ENCODE results near the gene ESR2. TPM values are rescaled to one million over a fixed set of nuclear protein-coding genes. Genes with fewer than 3 reads are reported as not detected.

The ESR2 gene
- total RNA-seq: not detected in 2 replicates

DNA sequence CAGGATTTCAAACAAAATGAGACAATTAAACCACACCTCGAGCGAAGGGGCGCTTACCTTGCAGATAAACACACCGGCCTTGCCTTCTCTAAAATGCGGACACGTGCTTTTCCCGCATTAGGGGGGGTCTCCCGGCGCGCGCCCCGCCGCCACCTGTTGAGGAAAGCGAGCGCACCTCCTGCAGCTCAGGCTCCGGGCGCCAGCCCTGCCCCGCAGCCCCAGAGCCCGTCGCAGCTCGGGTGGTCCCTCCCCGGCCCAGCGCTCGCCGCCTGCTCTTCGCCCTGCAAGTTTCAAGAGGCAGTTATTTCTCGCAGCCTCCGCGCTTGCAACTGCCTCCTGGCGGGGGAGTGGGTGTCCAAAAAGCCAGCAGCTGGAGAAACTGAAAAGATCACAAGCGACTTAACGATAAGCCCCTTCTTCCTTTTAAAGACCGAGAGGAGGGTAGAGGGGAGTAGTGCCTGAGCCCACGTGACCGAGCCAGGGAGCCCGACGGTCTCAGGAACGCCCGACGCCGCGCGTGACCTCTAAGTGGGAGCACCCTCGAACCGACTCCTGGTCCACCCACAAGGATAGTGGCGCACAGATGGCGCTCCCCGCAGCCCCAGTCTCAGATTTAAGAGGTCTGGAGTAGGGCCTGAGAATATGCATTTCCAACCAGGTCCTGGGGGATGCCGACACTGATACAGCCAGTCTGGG, at the start of gene ESR2:
TSS of gene ESR2 (minus strand) at position 396 of the 696 bp plus-strand sequence. CDS start 11,386 bp downstream, outside the sequence.
- Histone ChIP-seq H3K4me2 (ENCODE audit: insufficient read depth, low read length) (peak within 1 kb of the TSS; percentile 95), H3K27me3 (ENCODE audit: insufficient read depth, low read length) (peaks cover 41% of the 10 kb centered on the region), H3K36me3 (ENCODE audit: insufficient read depth, low read length) (no peaks in the 10 kb centered on the region), H3K27ac (ENCODE audit: low read depth, low read length) (no peak within 1 kb of the TSS), H4K20me1 (ENCODE audit: insufficient read depth, low read length) (no peaks in the 10 kb centered on the region), H3K4me3 (ENCODE audit: insufficient read depth, low read length) (peak within 1 kb of the TSS; percentile 64), H3K4me1 (ENCODE audit: insufficient read depth, low read length) (peaks cover 12% of the 10 kb centered on the region), H3K9me3 (ENCODE audit: low read depth, low read length) (no peaks in the 10 kb centered on the region), H3K79me2 (ENCODE audit: insufficient read depth, low read length) (no peaks in the 10 kb centered on the region), H2AFZ (ENCODE audit: low read length) (peak within 1 kb of the TSS; percentile 77)
- TF ChIP-seq, protein P1, sequence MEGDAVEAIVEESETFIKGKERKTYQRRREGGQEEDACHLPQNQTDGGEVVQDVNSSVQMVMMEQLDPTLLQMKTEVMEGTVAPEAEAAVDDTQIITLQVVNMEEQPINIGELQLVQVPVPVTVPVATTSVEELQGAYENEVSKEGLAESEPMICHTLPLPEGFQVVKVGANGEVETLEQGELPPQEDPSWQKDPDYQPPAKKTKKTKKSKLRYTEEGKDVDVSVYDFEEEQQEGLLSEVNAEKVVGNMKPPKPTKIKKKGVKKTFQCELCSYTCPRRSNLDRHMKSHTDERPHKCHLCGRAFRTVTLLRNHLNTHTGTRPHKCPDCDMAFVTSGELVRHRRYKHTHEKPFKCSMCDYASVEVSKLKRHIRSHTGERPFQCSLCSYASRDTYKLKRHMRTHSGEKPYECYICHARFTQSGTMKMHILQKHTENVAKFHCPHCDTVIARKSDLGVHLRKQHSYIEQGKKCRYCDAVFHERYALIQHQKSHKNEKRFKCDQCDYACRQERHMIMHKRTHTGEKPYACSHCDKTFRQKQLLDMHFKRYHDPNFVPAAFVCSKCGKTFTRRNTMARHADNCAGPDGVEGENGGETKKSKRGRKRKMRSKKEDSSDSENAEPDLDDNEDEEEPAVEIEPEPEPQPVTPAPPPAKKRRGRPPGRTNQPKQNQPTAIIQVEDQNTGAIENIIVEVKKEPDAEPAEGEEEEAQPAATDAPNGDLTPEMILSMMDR (IDR thresholded peaks at IDR 0.05; ENCODE audit: extremely low read depth, low read depth, low read length): peak; percentile 15
- no peak for DNase-seq (ENCODE audit: insufficient read length, low spot score, missing footprints)

DNA sequence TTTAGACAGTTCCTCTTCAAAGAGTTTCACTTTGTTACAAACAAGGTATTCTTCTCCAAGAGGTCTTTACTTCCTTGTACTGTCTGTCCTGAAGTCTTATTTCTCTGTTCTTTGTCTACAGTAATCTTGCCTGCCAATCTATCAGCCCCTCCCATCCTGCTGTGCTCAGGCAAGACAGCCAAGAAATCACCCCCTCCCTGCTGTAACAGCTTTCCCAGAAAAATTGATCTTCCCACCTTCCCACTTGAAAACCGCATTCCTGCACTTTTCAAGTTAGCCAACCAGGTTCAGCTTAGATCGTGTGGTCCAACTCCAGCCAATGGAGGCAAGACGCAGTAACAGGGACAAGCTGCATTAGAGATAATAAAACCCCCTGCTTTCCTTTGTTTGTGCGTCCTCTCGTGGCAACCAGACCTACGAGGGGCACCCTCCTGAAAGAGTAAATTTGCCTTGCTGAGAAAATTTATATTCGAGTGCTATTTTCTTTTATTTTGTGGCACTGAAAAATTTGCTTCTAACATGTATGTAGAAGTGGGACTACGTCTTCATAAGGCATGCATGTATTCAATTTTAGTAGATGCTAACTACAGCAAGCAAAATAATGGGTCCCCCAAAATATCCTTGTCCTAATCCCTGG, 46.5 kb upstream of the ESR2 start:
- Histone ChIP-seq H3K27me3 (ENCODE audit: insufficient read depth, low read length) (no peaks in the 10 kb centered on the region), H3K79me2 (ENCODE audit: insufficient read depth, low read length) (no peaks in the 10 kb centered on the region), H4K20me1 (ENCODE audit: insufficient read depth, low read length) (no peaks in the 10 kb centered on the region), H3K9me3 (ENCODE audit: low read depth, low read length) (peaks cover 2% of the 10 kb centered on the region), H2AFZ (ENCODE audit: low read length) (no peak overlapping the region), H3K4me1 (ENCODE audit: insufficient read depth, low read length) (peaks cover 9% of the 10 kb centered on the region), H3K4me2 (ENCODE audit: insufficient read depth, low read length) (no peak overlapping the region), H3K27ac (ENCODE audit: low read depth, low read length) (no peak overlapping the region), H3K36me3 (ENCODE audit: insufficient read depth, low read length) (no peaks in the 10 kb centered on the region), H3K4me3 (ENCODE audit: insufficient read depth, low read length) (no peak overlapping the region)
- TF ChIP-seq, protein P1 (IDR thresholded peaks at IDR 0.05; ENCODE audit: extremely low read depth, low read depth, low read length): no peak
- DNase-seq (ENCODE audit: insufficient read length, low spot score, missing footprints): no peak

DNA sequence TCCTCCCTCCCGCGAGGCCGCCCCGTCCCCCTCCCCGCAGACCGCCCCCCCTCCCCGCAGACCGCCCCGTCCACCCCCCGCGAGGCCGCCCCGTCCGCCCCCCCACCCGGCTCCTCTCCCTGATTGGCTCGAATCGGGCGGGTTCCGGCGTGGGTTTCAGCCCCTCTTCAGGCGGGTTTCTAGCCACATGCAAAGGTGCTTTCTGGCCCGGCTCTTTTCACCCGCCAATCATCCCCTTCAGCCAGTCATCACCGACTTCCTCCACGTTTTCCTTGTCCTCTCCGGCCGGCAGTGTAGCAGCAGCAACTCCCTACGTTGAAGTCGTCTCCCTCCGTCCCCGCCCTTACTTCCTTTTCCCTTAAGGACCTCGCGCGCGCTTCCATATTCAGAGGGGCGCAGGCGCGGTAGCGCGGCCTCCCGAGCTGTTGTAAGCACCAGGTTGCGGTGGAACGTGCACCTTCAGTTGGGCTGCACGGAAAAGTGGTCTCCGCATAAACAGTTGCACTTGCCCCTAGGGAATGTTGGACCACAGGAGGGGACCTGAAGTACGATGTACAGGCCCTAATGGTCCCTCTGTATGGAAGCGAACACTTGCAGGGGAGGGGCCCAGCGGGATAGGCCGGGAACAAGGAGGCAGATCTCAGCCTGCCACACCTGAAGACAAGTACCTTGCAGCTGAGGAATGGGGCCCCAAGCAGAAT, 44.6 kb upstream of the ESR2 start:
- no peaks in the 10 kb centered on the region for H3K27me3 ChIP-seq (ENCODE audit: insufficient read depth, low read length)
- DNase-seq (ENCODE audit: insufficient read length, low spot score, missing footprints): peak; percentile 98
- peak overlapping the region; percentile 47 for H3K27ac ChIP-seq (ENCODE audit: low read depth, low read length)
- peak overlapping the region; percentile 98 for H2AFZ ChIP-seq (ENCODE audit: low read length)
- TF ChIP-seq, protein P1 (IDR thresholded peaks at IDR 0.05; ENCODE audit: extremely low read depth, low read depth, low read length): no peak
- no peaks in the 10 kb centered on the region for H3K79me2 ChIP-seq (ENCODE audit: insufficient read depth, low read length)
- H3K4me1 ChIP-seq (ENCODE audit: insufficient read depth, low read length): peaks cover 9% of the 10 kb centered on the region
- H3K36me3 ChIP-seq (ENCODE audit: insufficient read depth, low read length): no peaks in the 10 kb centered on the region
- peak overlapping the region; percentile 88 for H3K4me2 ChIP-seq (ENCODE audit: insufficient read depth, low read length)
- peak overlapping the region; percentile 85 for H3K4me3 ChIP-seq (ENCODE audit: insufficient read depth, low read length)
- no peaks in the 10 kb centered on the region for H4K20me1 ChIP-seq (ENCODE audit: insufficient read depth, low read length)
- H3K9me3 ChIP-seq (ENCODE audit: low read depth, low read length): peaks cover 2% of the 10 kb centered on the region

Data from osteoblast (primary cell).